Lower leg skin (tissue), 4 donors: Measurements from ENCODE around the gene TNFRSF8. TPM values are rescaled to one million over a fixed set of nuclear protein-coding genes. Genes with fewer than 3 reads are reported as not detected.

Experiments used
- DNase-seq, 2 donors: peaks; one replicate each; pipeline ENCODE4 v3.0.0-alpha.2; 2019; ENCODE audit warnings: low spot score in 2 of 2
- H3K4me3 ChIP-seq: fragments of 200-600 bp; sonication (generic); 2 replicates; pipeline ENCODE4 v1.5.1; 2017; ENCODE audit warnings: mild to moderate bottlenecking, low read depth; ENCODE audit not compliant: poor library complexity, severe bottlenecking
- POLR2A ChIP-seq, 2 donors: fragments of 450-650 bp; IDR thresholded peaks; one replicate each; pipeline ENCODE4 v1.6.1; 2016 to 2017; ENCODE audit warnings: antibody characterized with exemption in 2 of 2, mild to moderate bottlenecking in 1 of 2, moderate library complexity in 1 of 2
- WGBS, 2 donors: methylation state at CpG; one replicate each; pipeline ENCODE4 v1.1.5; 2018; 5-methylcytosine and 5-hydroxymethylcytosine counted together
- intact Hi-C: fragments of 100-400 bp; cut with DNase I; formaldehyde crosslinking; loops from one replicate; pipeline ENCODE4 v1.15.0; 2023; ENCODE audit warnings: low total_unique reads
- total RNA-seq, 4 donors: library from RNA; depleted of rRNA; stranded (reverse); fragments of >200 nt; gene quantifications; one replicate each; pipeline ENCODE4 v1.1.0, GENCODE V29; 2016
- TF ChIP-seq, protein P1 (sequence below), 3 donors: fragments of 450-650 bp; IDR thresholded peaks; one replicate each; pipeline ENCODE4 v1.5.1; 2016; ENCODE audit warnings: antibody characterized with exemption in 3 of 3, mild to moderate bottlenecking in 3 of 3, moderate library complexity in 2 of 3

TNFRSF8 gene
- total RNA-seq, 4 donors from 2014 or later = 0.72 to 4.1 (median 1.9) TPM

DNA sequence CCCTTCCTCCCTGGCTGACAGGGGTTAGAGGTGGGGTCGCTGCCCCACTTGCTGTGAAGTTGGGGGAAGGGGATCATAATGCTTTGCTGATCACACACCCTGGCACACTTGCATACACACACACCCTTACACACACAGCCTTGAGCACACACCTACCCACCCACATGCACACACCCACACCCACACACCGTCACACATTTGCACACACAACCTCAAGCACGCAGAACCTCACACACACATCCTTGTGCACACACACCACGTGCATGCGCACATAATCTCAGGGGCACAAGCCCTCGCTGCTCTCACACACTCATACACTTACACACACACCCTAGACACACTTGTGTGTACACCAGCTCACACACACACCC is 16.4 kb upstream of the TNFRSF8 start:
- TF ChIP-seq POLR2A (IDR thresholded peaks at IDR 0.05) = no peak
- TF ChIP-seq, protein P1, sequence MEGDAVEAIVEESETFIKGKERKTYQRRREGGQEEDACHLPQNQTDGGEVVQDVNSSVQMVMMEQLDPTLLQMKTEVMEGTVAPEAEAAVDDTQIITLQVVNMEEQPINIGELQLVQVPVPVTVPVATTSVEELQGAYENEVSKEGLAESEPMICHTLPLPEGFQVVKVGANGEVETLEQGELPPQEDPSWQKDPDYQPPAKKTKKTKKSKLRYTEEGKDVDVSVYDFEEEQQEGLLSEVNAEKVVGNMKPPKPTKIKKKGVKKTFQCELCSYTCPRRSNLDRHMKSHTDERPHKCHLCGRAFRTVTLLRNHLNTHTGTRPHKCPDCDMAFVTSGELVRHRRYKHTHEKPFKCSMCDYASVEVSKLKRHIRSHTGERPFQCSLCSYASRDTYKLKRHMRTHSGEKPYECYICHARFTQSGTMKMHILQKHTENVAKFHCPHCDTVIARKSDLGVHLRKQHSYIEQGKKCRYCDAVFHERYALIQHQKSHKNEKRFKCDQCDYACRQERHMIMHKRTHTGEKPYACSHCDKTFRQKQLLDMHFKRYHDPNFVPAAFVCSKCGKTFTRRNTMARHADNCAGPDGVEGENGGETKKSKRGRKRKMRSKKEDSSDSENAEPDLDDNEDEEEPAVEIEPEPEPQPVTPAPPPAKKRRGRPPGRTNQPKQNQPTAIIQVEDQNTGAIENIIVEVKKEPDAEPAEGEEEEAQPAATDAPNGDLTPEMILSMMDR (IDR thresholded peaks at IDR 0.05) = no peak
- no peak overlapping the region for H3K4me3 ChIP-seq
- no peak for DNase-seq
- 85 to 90% methylated on average over 6 of the region's 6 CpGs for WGBS, 2 donors
- intact Hi-C loops = no loop called here

DNA sequence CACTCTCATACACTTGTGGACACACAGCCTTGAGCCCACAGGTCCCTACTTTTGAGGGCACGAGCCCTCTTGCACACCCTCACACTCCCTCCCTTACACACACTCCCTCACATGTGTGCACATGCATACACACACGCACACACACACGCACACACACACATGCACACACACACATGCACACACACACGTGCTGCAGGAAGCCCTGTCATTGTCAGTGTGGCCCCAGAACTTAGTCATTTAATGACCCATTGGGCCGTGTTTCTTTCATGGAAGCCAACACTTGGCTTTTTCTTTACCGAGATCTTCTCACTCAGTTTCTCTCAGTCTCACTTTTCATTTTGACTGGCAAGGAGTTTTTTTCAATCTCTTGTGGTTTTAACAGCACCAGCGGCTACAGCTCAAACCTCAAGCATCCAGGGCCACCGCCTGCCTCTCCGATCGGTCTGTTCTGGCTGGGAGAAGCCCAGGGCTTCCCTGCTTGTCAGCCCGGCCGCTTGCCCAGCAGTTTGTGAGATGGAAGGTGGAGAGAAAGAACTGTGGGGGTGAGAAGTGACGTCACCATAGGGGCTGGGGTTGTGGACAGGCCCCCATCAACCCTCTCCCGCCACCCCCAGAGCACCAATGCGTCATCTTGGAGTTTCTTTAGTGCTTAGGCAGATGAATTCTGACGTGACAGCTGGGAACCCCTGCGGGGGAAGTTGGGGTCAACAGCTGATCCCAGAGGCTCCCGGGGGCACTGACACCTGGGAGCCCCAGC is 15.8 kb upstream of the TNFRSF8 start:
- WGBS, 2 donors = 56 to 68% methylated on average over 15 to 18 of the region's 18 CpGs

GRCh38 chr1:12048372-12048771 is 14.7 kb upstream of the TNFRSF8 start:
- intact Hi-C loops = no loop called here
- WGBS, 2 donors = 43 to 52% methylated on average over 2 of the region's 2 CpGs
- TF ChIP-seq, protein P1 (IDR thresholded peaks at IDR 0.05) = no peak
- TF ChIP-seq POLR2A (IDR thresholded peaks at IDR 0.05) = no peak
- no peak overlapping the region for H3K4me3 ChIP-seq
- no peak for DNase-seq

More for the DNA sequence above, 15.8 kb upstream of the TNFRSF8 start:
- intact Hi-C loops = no loop called here
- no peak overlapping the region for H3K4me3 ChIP-seq
- DNase-seq = no peak
- TF ChIP-seq, protein P1 (IDR thresholded peaks at IDR 0.05) = no peak
- no peak for TF ChIP-seq POLR2A (IDR thresholded peaks at IDR 0.05)

- 78 to 88% methylated on average over 4 of the region's 4 CpGs for WGBS, 2 donors
- intact Hi-C loops = no loop called here
- no peak overlapping the region for H3K4me3 ChIP-seq
- TF ChIP-seq POLR2A (IDR thresholded peaks at IDR 0.05) = no peak
- TF ChIP-seq, protein P1 (IDR thresholded peaks at IDR 0.05) = no peak
- DNase-seq = no peak
These were observed 13.5 kb upstream of the TNFRSF8 start for GRCh38 chr1:12049616-12050015.

DNA sequence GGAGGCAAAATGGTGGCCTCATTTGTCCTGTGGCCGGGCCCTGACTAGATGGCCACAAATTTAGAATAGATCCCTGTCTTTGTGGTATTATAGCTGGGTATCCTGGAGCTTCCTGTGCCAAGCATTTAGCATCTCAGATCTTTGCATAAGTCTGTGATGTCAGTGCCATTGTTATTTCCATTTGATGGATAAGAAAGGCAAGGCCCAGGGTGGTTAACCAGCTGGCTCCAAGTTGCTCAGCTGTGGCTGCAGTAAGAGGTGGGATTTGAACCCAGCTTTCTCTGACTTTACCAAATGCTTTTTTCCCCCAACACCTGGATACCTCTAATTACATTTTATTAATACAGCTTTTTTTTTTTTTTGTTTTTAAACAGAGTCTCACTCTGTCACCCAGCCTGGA is 11.7 kb upstream of the TNFRSF8 start:
- no peak for DNase-seq
- H3K4me3 ChIP-seq = no peak overlapping the region
- WGBS, 2 donors = 75 to 95% methylated on average over 1 of the region's 1 CpG
- TF ChIP-seq, protein P1 (IDR thresholded peaks at IDR 0.05) = no peak
- TF ChIP-seq POLR2A (IDR thresholded peaks at IDR 0.05) = no peak
- intact Hi-C loops = no loop called here
